Hematopoietic multipotent progenitor cell treated with erythropoietin and hydrocortisone succinate and interleukin-3 and kit ligand, for 15 days (in vitro differentiated cells): ENCODE results near the gene NUDT2.

Source experiments
- DNase-seq: peaks from one replicate; pipeline ENCODE4 v3.0.0-alpha.2; 2015; ENCODE audit warnings: low spot score

NUDT2 gene

DNA sequence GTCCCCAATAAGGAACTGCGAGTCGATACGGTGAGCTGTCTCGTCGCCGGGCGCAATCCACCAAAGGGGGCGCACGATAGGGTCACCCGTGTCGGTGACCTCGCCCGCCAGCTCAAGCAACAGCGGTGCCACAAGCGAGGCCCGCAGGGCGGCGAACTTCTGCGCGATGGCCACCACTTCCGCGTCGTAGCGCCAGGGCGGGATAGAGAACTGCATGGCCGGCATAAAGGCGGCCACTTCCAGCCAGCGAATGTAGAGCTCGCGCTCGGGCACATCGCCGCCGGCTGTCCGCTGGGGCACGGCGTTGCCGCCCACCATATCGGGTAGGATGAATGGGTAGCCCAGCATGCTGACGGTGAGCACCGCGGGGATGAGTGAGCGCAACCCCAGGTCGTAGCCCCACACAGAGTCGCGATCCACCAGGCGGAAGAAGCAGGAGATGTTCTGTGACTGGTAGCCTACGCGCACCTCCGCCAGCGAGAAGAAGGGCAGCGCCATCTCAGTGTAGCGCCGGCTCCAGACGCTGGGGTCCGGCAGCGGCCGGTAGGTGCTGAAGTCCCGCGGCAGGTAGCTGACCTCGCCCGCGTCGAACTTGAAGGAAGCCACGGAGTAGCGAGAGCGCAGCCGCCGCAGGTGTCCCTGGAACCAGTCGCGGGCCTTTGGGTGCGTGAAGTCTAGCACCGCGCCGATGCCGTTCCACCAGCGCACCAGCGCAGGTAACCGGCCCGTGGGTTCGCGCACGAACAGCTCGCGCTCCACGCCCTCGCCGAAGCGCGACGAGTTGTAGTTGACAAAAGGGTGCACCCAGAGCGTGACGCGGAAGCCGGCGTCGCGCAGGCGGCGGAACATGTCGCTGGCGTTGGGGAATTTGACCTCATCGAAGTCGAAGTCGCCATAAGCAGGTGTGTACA lies 41.9 kb downstream of the NUDT2 start:
- DNase-seq: no peak

DNA sequence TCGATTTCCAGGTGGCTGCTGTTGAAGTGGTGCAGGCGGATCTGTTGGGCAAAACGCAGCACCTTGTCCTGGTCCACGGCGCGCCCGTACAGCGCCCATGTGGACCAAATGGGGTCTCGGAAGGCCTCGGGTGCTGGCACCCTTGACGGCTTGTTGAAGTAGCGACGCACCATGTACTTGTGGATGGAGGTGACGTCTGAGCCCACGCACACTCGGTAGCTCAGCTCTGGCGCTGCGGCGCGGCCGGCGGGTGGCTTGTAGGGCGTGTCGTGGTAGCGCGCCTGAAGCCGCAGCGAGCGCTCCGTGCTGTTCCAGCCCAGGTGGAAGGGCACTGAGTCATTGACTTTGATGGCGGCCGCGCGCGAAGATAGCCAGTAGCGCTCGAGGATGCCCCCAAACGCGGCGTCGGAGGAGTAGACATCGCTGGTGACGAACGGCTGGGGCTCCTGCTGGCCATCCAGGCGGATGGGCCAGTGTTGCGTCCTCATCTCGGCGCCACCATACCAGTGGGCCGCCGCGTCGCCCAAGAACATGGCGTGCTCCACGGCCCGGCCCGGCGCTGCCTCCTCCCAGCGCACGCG lies 42.6 kb downstream of the NUDT2 start:
- no peak for DNase-seq

DNA sequence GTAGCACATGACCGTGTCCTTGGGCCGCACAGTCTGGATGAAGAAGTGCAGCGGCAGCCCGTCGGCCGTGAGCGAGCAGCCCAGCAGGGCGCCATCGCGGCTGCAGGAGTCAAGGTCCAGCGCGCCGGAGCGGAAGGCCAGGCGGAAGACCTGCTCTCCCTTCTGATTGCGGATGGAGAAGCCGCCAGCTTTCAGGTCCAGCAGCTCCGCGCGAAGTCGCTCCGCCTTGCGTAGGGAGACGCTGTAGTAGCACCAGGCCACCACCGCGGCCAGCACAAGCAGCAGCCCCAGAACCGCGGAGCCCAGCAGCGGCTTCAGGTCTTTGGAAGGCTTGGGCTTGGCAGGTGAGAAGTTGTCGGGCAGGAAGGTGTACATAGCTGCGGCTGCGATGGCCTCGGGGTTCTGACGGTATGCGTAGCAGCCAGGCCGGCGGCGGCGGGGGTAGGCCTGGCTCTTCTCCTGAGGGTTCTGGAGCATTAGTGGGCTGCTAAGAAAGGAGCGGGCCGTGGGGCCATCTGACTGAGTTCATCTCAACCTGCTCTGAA lies 43.2 kb downstream of the NUDT2 start:
- no peak for DNase-seq

DNA sequence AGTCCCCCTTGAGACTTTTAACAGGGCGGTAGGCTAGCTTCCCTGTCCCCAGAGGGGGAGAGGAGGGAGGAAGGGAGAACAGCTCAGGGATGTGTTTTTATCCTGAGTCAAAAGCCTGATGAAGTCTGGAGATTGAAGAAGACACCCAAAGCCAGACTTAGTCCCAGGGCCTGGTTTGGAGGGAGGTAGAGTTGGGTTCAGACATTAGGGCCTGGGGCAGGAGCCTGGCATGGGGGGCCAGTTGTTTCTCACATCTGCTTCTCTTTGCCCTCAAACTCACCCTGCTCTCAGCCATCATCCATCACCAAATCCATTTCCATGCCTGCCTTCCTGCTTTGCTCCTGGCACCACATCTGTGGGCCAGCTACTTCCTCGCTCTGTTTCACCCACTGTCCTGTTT lies 44.4 kb downstream of the NUDT2 start:
- no peak for DNase-seq

DNA sequence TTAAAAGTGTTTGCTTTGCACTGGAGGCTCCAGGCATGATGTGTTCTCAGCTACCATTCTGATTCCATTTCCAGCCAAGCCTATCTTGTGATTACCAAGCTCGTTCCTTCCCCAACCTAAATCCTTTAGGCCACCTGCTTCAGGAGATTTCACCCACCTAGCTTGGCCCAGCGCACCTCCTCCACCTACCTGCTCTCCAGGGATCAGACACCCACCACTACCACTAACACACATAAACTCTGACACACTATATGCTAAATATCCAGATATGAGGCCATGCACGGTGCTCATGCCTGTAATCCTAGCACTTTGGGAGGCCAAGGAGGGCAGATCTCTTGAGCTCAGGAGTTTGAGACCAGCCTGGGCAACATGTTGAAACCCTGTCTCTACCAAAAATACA lies 45.0 kb downstream of the NUDT2 start:
- DNase-seq: no peak

DNA sequence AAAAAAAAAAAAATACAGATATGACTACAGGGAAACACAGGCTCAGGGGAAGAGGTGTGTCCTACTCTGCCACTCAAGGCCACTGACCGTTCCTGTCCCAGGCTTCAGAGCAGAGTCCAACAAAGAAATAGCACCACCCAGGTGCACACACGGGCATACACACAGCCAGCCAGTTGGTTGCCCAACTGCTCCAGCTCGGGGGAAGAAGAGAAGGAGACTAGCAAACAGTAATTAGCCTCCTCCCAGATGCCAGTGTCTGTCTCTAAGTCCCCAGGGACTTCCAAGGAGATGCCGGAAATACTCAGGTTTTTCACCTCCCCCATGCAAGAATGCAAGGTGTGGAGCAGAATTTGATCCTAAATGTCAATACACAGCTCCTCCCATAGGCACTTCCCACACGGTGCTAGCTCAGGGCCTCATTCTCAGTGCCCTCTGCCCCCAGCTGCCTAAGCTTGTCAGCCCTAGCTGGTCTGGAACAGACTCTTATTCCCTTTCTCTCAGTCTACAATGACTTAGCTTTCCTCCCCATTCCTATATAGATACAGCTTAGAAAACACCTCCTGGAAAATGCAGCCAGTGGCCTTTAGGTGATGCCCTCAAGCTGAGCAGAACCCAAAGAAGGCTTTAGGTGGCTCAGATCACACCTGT lies 45.7 kb downstream of the NUDT2 start:
- no peak for DNase-seq

DNA sequence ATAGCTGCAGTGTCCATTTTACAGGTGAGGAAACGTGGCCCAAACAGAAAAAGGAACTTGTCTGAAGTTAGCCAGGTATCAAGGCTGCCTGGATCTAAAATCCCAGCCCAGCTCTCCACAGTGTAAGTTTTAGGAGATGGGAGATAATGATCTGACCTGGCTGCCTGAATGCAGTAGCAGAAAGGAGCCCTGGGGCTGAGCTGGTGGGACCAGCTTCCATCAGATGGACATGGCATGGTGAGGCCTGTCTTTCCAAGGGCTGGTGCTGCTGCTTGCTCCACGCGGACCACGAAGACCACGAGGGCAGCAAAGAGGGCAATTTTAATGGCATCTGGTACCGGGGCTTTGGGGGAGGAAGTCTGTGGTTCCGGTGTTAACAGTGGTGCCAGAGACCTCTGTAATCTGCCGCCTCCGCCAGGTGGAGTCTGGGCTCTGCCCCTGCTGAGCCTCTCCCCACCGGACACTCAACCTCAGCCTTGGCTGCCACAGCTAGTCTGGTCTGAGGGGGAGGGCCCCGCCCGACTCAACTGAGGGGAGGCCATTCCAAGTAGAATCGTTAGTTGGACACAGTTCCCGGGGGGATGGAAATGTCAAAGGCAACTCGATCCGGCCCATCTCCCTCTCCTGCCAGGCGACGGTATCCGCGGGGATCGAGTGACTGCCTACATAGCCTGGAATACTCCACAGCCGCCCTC lies 46.7 kb downstream of the NUDT2 start:
- no peak for DNase-seq

DNA sequence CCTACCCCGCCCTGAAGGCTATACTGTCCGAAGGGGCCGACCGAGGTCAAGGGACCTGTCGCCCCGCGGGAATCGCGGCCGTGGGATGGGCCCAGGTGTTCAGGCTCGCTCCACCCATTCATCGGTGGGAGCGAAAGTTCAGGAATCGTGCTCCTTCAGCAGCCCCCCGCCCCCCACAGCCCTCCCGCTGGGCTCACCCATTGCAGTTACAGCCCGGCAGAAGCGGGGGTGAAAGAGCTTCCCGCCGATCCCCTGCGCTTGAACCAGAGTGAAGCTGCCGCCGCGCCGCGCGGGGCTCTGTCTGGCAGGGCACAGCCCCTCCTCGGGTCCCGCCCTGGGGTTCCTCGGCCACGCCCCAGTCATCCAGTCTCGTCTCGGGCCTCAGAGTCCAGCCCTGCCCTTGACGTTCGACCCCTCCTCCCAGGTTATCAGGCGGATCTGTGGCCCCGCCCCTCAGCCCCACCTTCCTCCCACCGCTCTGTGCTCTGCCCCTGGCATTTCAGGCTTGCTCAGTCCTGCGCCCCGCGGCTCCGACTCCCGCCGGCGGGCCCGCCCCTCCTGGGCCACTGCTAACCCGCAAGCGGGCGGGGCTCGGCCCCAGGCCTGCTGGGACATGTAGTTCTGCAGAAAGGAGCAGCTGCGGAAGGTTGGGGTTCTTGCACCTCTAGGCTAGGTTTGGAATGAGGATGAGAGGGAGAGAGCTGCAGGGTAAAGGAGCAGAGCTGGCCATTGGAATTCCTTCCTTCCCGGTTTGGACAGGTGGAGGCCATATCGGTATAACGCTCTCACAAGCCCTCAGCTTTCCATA lies 47.4 kb downstream of the NUDT2 start, which contains the start of gene MYORG:
Gene MYORG (minus strand): TSS at position 303 of the 808 bp plus-strand sequence. CDS start 3,955 bp downstream, outside the sequence.
- peak; percentile 80 for DNase-seq

DNA sequence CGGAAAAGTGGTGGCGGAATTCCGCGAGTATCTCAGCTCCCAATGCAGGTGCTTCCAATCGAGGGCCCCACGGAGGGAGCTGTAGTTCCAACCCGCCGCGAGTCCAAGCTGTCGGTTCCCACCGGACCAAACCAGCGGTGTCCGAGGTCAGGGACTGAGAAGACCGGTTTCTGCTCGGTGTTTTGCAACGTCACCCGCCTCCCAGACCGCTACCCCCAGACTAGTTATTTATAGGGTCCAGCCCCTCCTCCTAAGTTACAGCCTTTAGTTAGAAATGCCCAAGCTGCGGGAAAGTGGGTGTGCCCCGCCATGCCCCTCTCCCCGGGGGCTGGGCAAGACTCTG lies 48.0 kb downstream of the NUDT2 start:
- DNase-seq: no peak

DNA sequence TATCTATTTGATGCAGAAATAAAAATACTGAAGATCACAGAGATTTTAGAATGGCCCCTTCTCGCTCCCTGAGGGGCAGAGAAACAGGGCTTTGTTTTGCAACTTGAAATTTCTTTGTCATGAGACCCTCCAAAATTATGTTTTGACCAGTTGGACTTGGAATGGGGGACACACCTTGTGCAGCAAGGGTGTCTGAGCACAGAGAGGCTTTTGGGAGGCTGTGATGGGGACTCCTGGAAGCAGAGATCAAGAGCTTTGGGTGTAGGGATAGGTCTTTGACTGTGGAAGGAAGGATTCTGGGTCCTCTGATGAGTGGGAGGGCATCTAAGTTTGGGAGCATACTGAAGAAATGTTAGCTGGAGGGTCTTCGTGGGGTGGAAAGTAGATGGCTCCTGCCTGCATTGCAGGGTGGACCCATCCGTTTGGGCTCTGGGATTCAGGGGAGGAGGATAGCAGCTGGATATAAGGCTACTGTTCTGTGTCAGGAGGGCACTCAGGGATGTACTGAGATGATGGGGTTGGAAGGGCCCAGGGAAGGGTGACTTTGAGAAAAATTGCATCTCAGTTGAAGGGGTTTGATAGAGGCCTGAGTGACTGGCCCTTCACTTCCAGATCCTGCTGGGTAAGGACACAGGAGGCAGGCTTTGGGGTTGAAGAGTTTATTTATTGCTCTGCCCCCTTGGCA lies 49.1 kb downstream of the NUDT2 start:
- no peak for DNase-seq

DNA sequence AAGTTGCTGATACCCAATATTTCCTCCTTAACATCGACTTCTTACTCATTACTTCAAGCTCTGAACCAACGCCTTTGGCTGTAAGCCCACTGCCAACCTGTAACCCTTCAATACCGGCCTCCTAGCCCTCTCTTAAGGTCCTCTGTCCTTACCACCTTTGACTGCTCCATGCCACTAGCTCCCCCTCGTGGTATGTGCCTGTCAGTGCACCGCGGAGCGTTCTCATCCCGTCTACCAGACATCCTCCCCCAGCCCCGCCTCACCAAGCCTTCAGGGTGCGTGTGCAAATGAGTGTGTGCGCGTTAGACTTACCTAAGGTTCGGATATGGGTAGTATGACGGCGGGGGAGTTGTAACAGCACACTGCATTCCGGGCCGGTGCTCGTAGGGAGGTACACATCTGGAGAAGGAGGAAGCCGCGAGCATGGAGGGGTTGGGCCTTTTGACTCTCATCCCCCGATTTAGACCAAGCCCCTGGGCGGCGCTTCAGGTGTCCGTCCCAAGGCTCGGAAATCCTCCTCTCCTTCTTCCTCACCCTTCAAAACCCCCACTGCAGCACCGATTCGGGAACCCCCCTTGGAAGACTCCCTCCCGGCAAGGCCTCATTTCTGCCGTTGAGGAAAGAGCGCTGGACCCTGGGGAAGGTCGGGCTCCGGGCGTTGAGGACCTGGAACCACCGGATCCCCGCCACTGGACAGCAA lies 50.1 kb downstream of the NUDT2 start:
- DNase-seq: peak; percentile 86

DNA sequence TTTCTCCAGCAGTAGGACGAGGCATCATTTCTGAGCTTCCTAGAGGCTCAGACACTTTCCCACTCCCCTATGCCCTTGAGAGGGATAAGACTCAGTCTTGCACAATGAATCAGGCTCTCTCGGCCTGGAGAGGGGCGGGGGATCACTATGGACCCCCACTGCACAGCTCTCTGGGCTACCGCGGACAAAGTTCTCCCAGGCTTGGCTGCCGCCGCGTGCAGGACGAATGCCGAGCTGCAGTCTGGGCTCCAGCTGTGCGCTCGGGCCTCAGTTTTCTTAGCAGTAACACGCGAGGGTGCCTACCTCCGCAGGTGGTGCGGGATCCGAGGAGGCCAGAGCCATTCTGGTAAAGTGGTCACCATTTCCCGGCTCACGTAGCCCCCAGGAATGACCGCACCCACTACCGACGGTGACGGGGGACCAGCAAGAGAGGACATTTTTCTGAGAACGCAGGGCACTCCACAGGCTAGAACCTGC lies 50.7 kb downstream of the NUDT2 start:
- no peak for DNase-seq

DNA sequence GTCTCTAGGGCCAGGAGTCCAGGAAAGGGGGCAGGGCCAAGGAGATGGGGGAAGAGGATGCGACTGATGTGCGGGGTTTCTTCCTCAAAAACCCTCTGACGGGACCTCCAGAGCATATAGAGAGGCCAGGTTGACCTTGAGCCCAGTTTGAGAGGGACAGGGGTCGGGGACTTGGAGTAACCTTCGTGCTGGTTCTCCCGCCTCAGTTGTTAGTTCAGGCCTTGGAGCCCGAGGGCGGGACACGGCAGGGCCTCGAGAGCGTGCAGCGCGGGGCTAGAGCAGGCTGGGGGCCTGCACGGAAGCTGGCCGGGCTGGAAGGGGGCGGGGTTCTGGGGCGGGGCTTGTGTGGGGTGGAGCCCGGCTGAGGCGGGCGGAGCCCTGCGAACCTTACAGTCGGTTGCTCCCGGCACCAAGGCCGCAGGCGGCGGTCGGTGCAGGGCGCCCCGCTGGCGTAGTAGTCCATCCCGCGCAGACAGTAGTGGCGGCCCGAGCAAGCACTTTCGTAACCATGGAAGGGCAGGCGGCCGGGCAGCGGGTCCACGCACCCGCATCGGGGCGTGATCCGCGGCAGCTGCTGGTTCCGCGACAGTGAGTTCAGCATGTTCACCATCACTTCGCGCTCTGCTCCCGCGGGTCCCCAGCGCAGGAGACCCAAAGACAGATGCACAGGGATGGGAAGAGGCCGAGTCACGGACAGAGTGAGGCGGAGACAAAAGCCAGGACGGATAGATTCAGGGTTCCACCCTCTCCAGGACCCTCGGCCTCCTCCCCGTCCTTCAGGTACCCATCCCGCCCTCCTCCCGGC lies 51.3 kb downstream of the NUDT2 start:
- peak; percentile 73 for DNase-seq

DNA sequence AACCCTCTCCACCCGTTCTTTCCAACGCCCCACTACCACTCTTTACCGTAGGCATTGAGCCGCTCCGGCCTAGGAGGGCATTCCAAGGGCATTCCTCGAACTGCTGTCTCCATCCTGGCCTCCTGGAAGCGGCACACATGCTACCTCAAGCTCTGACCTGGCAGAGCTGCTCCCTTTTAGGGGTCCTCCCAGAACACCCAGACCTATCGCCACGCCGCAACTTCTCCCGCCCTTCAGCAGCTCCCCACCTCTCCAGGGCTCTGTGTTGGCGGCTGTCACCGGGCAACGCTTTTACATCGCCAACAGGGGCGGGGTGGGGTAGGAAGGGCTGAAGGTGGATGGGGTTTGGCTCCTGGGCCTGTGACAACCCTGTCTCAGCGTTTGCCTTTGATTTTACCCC lies 52.0 kb downstream of the NUDT2 start:
- no peak for DNase-seq

DNA sequence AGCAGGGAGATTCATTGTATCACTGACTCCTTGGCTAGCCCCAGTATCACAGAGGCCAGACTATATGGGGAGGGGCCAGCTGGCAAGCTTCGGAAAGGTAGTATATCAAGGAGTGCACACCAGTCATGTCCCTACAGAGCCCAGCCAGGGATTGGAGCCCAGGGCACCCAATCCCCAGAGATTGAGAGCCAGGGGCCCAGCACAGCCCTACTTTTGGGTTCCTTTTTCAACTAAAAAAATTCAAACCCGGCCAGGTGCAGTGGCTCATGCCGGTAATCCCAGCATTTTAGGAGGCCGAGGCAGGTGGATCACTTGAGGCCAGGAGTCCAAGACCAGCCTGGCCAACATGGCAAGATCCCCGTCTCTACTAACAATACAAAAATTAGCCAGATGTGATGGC lies 52.7 kb downstream of the NUDT2 start:
- DNase-seq: no peak

DNA sequence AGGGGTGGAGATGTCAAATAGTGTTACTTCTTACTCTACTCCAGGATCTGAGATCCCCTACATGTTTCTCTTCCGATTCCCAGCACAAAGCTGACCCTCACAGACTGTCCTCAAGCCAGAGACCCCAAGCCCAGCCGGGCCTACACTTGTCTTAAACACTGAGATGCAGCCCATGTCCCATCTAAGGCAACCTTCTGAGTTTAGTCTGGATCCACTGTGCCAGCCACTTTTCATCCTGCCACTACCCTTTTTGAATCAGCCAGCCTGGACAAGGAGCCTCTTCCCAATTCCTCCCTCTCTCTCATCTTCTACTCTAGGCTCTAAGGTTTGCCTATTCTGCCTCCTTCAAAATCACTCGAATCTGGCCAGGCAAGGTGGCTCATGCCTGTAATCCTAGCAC lies 53.5 kb downstream of the NUDT2 start:
- no peak for DNase-seq

DNA sequence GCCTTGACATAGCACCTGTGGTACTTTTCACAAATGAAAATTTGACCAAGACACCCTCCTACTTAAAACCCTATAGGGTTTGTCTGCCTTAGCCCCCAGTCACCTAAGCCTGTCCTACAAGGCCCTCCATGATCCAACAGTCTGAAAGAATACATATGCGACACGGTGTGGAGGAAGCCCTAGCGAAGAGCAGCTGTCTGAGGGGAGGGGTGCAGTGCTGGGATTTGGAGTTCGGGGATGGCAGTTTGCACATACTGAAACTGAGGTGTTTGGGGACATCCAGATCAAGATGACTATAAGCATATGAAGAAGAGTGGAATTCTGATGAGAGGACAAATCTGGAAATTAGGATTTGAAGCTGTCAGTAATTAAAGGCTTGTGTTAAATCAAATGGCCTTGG lies 54.5 kb downstream of the NUDT2 start:
- DNase-seq: no peak

DNA sequence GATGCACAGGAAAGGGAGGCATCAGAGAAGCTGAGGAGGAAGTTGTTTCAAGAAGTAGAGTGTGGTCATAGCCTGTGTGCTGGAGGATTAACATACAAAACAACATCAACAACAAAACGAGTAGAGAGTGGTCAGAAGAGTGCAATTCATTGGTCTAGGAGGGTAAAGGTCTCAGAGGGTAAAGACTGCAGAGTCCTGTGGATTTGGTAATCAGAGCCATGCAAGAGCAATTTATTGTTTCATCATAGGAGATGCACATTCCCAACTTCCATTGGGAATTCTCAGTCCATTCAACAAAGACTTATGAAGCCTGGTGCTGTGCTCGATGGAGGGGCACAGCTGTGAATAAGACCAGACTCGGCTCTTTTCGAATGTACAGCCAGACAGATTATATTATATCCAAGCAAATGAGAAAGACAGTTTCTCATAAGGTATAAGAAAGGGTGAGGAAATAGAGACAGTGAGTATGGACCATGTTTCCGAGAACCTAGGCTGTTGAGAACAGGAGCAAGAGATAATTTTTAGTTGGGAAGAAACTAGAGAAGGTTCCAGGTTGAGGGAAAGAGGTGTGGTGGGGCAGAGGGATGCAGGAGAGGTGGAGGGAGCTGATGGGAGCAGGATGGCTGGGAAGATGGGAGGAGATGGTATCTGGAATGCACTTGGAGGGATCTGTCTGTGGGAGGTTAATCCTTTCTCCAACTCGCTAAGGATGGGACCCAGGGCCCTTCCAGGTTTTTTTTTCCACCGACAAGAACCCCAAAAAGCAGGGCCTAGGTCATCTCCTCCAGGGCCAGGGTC lies 55.2 kb downstream of the NUDT2 start:
- DNase-seq: no peak
